GM12878 (cell line): ENCODE measurements around the gene PLXNA4. TPM values are rescaled to one million over a fixed set of nuclear protein-coding genes. Genes with fewer than 3 reads are reported as not detected.

ENCODE experiments used
- ATAC-seq: fragments of 200-7000 bp; cut with Tn5 transposase; 3 replicates; pipeline ENCODE4 v1.9.1; 2020; ENCODE audit warnings: mild to moderate bottlenecking, moderate library complexity
- BruUV-seq: library from RNA; stranded (reverse); fragments of 400-500 nt; replicated peaks from 2 replicates; lab custom pipeline; 2021; lab: Mats Ljungman, UMichigan
- CTCF ChIA-PET: fragments of 300-600 bp; sonication (Branson Sonifier 250); formaldehyde crosslinking; extraction: SDS; loops from one replicate; lab custom pipeline; 2021; ENCODE audit warnings: inconsistent platforms; lab: Yijun Ruan, JAX
- POLR2A ChIA-PET: fragments of 350-600 bp; formaldehyde crosslinking; extraction: SDS; loops from one replicate; lab custom pipeline; 2021; ENCODE audit warnings: inconsistent platforms; lab: Charles Lee
- RAD21 ChIA-PET: fragments of 300-600 bp; sonication (Branson Sonifier 250); formaldehyde crosslinking; loops from one replicate; lab custom pipeline; 2023; ENCODE audit warnings: antibody characterized with exemption; ENCODE audit not compliant: unreplicated experiment; lab: Charles Lee
- SMC1A ChIA-PET: fragments of 300-600 bp; sonication (Branson Sonifier 250); formaldehyde crosslinking; loops from one replicate; lab custom pipeline; 2023; ENCODE audit not compliant: unreplicated experiment, uncharacterized antibody; lab: Charles Lee
- DNase-seq: peaks from one replicate; pipeline ENCODE4 v3.0.0-alpha.2; 2011; ENCODE audit warnings: low read depth, low spot score
- FAIRE-seq: peaks from 3 replicates; lab custom pipeline; 2011; peaks lifted over from hg19 to GRCh38; lab: Jason Lieb, UNC
- H2AFZ ChIP-seq: 2 replicates; pipeline ENCODE4 v1.6.0; 2011; ENCODE audit warnings: low read depth, low read length, control low read depth; ENCODE audit not compliant: control insufficient read depth
- H3K27ac ChIP-seq: 2 replicates; pipeline ENCODE4 v1.5.1; 2011; ENCODE audit warnings: control low read depth; ENCODE audit not compliant: control insufficient read depth, insufficient read depth
- H3K27me3 ChIP-seq, 2 experiments: replicated peaks in 1 of 2; 2 replicates each; pipeline versions ENCODE4 v1.6.0 to v1.6.1; 2011; ENCODE audit warnings: low read length in 1 of 2; ENCODE audit not compliant: control insufficient read depth in 2 of 2, insufficient read depth in 2 of 2
- H3K36me3 ChIP-seq, 2 experiments: 2 replicates each; pipeline ENCODE4 v1.5.1; 2011; ENCODE audit warnings: low read length in 1 of 2; ENCODE audit not compliant: control insufficient read depth in 2 of 2, insufficient read depth in 2 of 2
- H3K4me1 ChIP-seq: 2 replicates; pipeline ENCODE4 v1.6.1; 2011; ENCODE audit warnings: mild to moderate bottlenecking, low read length, moderate library complexity, mixed read lengths; ENCODE audit not compliant: control insufficient read depth, insufficient read depth
- H3K4me2 ChIP-seq: 2 replicates; pipeline ENCODE4 v1.6.0; 2011; ENCODE audit warnings: control low read depth; ENCODE audit not compliant: control insufficient read depth, insufficient read depth
- H3K4me3 ChIP-seq: fragments of 200-600 bp; sonication (generic); 2 replicates; pipeline ENCODE4 v1.5.1; 2016
- H3K79me2 ChIP-seq: 2 replicates; pipeline ENCODE4 v1.6.0; 2011; ENCODE audit warnings: low read length; ENCODE audit not compliant: control insufficient read depth, insufficient read depth
- H3K9ac ChIP-seq: 2 replicates; pipeline ENCODE4 v1.8.0; 2011; ENCODE audit warnings: low read length, control low read depth, mixed read lengths; ENCODE audit not compliant: control insufficient read depth, insufficient read depth
- H3K9me3 ChIP-seq: replicated peaks from 3 replicates; pipeline ENCODE4 v1.5.1; 2011; ENCODE audit warnings: mild to moderate bottlenecking, low read length; ENCODE audit not compliant: control insufficient read depth, insufficient read depth
- H4K20me1 ChIP-seq: 2 replicates; pipeline ENCODE4 v1.6.0; 2011; ENCODE audit not compliant: control insufficient read depth, insufficient read depth
- BCL3 ChIP-seq: IDR thresholded peaks from 2 replicates; pipeline ENCODE4 v1.6.1; 2011; ENCODE audit warnings: borderline replicate concordance, low read depth, mild to moderate bottlenecking, moderate library complexity, low read length; ENCODE audit not compliant: insufficient read depth, poor library complexity, severe bottlenecking
- CBX3 ChIP-seq: fragments of 200-600 bp; sonication (generic); IDR thresholded peaks from 2 replicates; pipeline ENCODE4 v1.6.1; 2016; ENCODE audit warnings: low read depth, borderline replicate concordance
- CBX5 ChIP-seq: sonication (generic); IDR thresholded peaks from 2 replicates; pipeline ENCODE4 v1.6.1; 2016; ENCODE audit warnings: low read depth, moderate library complexity, mild to moderate bottlenecking, inconsistent platforms
- CEBPZ ChIP-seq: fragments of 150-350 bp; IDR thresholded peaks from 2 replicates; pipeline ENCODE4 v1.6.1; 2016; ENCODE audit warnings: low read depth, low read length
- IRF4 ChIP-seq: IDR thresholded peaks from 2 replicates; pipeline ENCODE4 v1.6.1; 2011; ENCODE audit warnings: low read depth, low read length
- NFYB ChIP-seq: IDR thresholded peaks from 2 replicates; pipeline ENCODE4 v1.6.1; 2011; ENCODE audit warnings: low read depth, mild to moderate bottlenecking, low read length, improper control_type of control experiment, moderate library complexity; ENCODE audit not compliant: insufficient read depth
- PML ChIP-seq: IDR thresholded peaks from 2 replicates; pipeline ENCODE4 v1.6.1; 2012; ENCODE audit warnings: low read length, inconsistent platforms
- SKIL ChIP-seq: fragments of 450-650 bp; IDR thresholded peaks from 2 replicates; pipeline ENCODE4 v1.6.1; 2017; ENCODE audit warnings: mild to moderate bottlenecking, low read depth, inconsistent platforms; ENCODE audit not compliant: poor library complexity, severe bottlenecking
- SPI1 ChIP-seq: IDR thresholded peaks from 2 replicates; pipeline ENCODE4 v1.6.1; 2011; ENCODE audit warnings: low read depth, mild to moderate bottlenecking, low read length, moderate library complexity, borderline replicate concordance; ENCODE audit not compliant: insufficient read depth
- TAF1 ChIP-seq: IDR thresholded peaks from 2 replicates; pipeline ENCODE4 v1.6.1; 2011; ENCODE audit warnings: mild to moderate bottlenecking, low read depth, low read length, borderline replicate concordance
- WGBS: methylation state at CpG from one replicate; pipeline ENCODE4 v1.1.6; 2016; ENCODE audit warnings: low lambda C conversion rate; ENCODE audit not compliant: insufficient replicate concordance, insufficient coverage; ENCODE audit errors: missing lambda C conversion rate; 5-methylcytosine and 5-hydroxymethylcytosine counted together
- in situ Hi-C: fragments of 300-500 bp; cut with MboI; formaldehyde crosslinking; loops from 9 replicates; pipeline ENCODE4 v1.14.3; 2018; ENCODE audit warnings: mixed read lengths
- intact Hi-C: fragments of 100-400 bp; cut with micrococcal nuclease; formaldehyde crosslinking; loops from one replicate; pipeline ENCODE4 v1.14.2; 2022; ENCODE audit not compliant: unreplicated experiment
- polyA plus RNA-seq, 11 experiments: library from polyadenylated mRNA; depleted of rRNA in 4 of 11; unstranded in 6 of 11; stranded (reverse) in 5 of 11; fragments of >200 nt; fragmentation: Nextera tagmentation in 4 of 11; fragmentation: Illumina TruSeq in 1 of 11; extraction: Ambion mirVana in 4 of 11; extraction: Trizol in 1 of 11; gene quantifications; 1 replicate in 1 of 11; 2 replicates in 10 of 11; pipeline versions ENCODE4 v1.2.1 to v1.2.3, GENCODE V29; 2011 to 2016; ENCODE audit warnings: inconsistent platforms in 2 of 11, missing spikeins in 2 of 11, low read depth in 1 of 11
- total RNA-seq, 4 experiments: library from RNA; depleted of rRNA in 3 of 4; stranded (reverse); fragments of >200 nt in 3 of 4; fragmentation: Illumina TruSeq in 1 of 4; extraction: Trizol in 1 of 4; gene quantifications; 2 replicates each; pipeline versions ENCODE4 v1.2.1 to v1.2.3, GENCODE V29; 2013 to 2021

The PLXNA4 gene
- total and polyA plus RNA-seq, 10 of the 15 experiments (the other 5 are each of a cell fraction or from before 2014, with no cell fraction given) = 0.03 TPM; not detected in 9

GRCh38 chr7:132610995-132611394, 34.7 kb upstream of the PLXNA4 start:
- no peaks in the 10 kb centered on the region for H3K36me3 ChIP-seq
- no peak overlapping the region for H3K27ac ChIP-seq
- BruUV-seq = no TSS peak
- no peak for FAIRE-seq
- H3K9ac ChIP-seq = no peak overlapping the region
- H3K4me3 ChIP-seq = no peak overlapping the region
- H3K4me1 ChIP-seq = no peaks in the 10 kb centered on the region
- intact Hi-C loops = no loop called here
- ATAC-seq = no peak
- in situ Hi-C loops = no loop called here
- DNase-seq = no peak
- 67% methylated on average over 3 of the region's 3 CpGs for WGBS
- H4K20me1 ChIP-seq = no peaks in the 10 kb centered on the region
- RAD21 ChIA-PET = no interaction called here
- no peaks in the 10 kb centered on the region for H3K79me2 ChIP-seq
- H3K4me2 ChIP-seq = no peak overlapping the region
- H3K9me3 ChIP-seq = no peaks in the 10 kb centered on the region
- POLR2A ChIA-PET = no interaction called here
- no peak for TF ChIP-seq CBX3
- no peak for TF ChIP-seq IRF4
- no peak for TF ChIP-seq CBX5
- TF ChIP-seq, all 136 proteins: peak for 0
- ChIA-PET CTCF (no interaction called here), SMC1A (no interaction called here)
- peaks cover 2 to 5% of the 10 kb centered on the region in 2 experiments; a peak in 3 of 4 replicates for H3K27me3 ChIP-seq
- H2AFZ ChIP-seq = no peak overlapping the region

- Histone ChIP-seq H3K9me3 (no peaks in the 10 kb centered on the region), H3K27me3 (peaks cover 2 to 7% of the 10 kb centered on the region in 2 experiments; a peak in 3 of 4 replicates), H4K20me1 (no peaks in the 10 kb centered on the region), H3K4me3 (no peak overlapping the region), H3K36me3 (no peaks in the 10 kb centered on the region), H3K27ac (no peak overlapping the region), H3K79me2 (no peaks in the 10 kb centered on the region), H2AFZ (no peak overlapping the region), H3K4me1 (no peaks in the 10 kb centered on the region), H3K4me2 (no peak overlapping the region), H3K9ac (no peak overlapping the region)
- intact Hi-C loops (no loop called here), in situ Hi-C loops (no loop called here)
- BruUV-seq = no TSS peak
- SMC1A ChIA-PET = no interaction called here
- POLR2A ChIA-PET = no interaction called here
- DNase-seq = no peak
- RAD21 ChIA-PET = no interaction called here
- ATAC-seq = no peak
- CTCF ChIA-PET = interaction anchor here (1.4 kb wide), 1 partner anchor 30 kb away, joined by 6 read pairs; no protein-coding TSS in a partner anchor
- no peak for FAIRE-seq
- 0% methylated on average over 2 of the region's 2 CpGs for WGBS
- TF ChIP-seq BCL3 (no peak), TAF1 (no peak), SKIL (no peak), CEBPZ (no peak), NFYB (no peak), SPI1 (no peak), PML (no peak)
Observed at GRCh38 chr7:132609906-132610520, 33.7 kb upstream of the PLXNA4 start.
